ENCODE results near the gene XXYLT1.

Gene XXYLT1

GRCh38 chr3:195148549-195148948 lies 122.4 kb downstream of the XXYLT1 start:
- intact Hi-C loops (cut with DNase I; ENCODE audit: low total_unique reads), result no loop called here
- Histone ChIP-seq H3K27me3 (no peaks in the 10 kb centered on the region), H3K4me1 (peaks cover 0 to 22% (median 3%) of the 10 kb centered on the region in 4 donors), H3K36me3 (no peaks in the 10 kb centered on the region), H3K4me3 (no peak overlapping the region), H3K27ac (no peak overlapping the region), H3K9me3 (no peaks in the 10 kb centered on the region)
- no peak for TF ChIP-seq CTCF (IDR thresholded peaks at IDR 0.05)
- no peak for DNase-seq

- DNase-seq, result no peak
- no peak overlapping the region for H3K4me3 ChIP-seq
- intact Hi-C loops (cut with DNase I; ENCODE audit: low total_unique reads), result no loop called here
- H3K4me1 ChIP-seq, result peaks cover 0 to 13% (median under 1%) of the 10 kb centered on the region in 4 donors
- no peak for TF ChIP-seq CTCF (IDR thresholded peaks at IDR 0.05)
- no peaks in the 10 kb centered on the region for H3K36me3 ChIP-seq
- no peak overlapping the region for H3K27ac ChIP-seq
- no peaks in the 10 kb centered on the region for H3K27me3 ChIP-seq
- no peaks in the 10 kb centered on the region for H3K9me3 ChIP-seq
Observed at GRCh38 chr3:195147649-195148080, 123.3 kb downstream of the XXYLT1 start.

DNA sequence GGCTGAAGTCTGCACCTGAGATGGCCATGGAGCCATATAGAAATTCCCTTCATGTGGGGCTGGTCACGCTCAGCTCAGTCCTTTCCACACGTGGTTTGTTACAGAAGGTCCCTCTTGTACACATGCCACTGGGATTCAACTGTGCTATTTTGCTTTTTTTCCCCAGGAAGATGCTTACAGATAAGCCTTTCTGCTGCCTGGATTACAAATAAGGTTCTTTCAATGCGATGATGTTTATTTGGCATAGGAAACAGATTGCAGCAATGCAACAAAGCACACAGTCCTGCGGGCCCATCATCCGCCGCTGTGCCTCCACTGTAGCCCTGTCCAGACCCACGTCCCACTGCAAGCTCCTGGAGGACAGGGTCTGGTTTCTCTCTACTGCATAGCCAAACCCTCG lies 124.8 kb downstream of the XXYLT1 start:
- no peaks in the 10 kb centered on the region for H3K36me3 ChIP-seq
- TF ChIP-seq CTCF (IDR thresholded peaks at IDR 0.05), result no peak
- intact Hi-C loops (cut with DNase I; ENCODE audit: low total_unique reads), result no loop called here
- DNase-seq, result no peak
- H3K4me3 ChIP-seq, result no peak overlapping the region
- no peaks in the 10 kb centered on the region for H3K9me3 ChIP-seq
- no peak overlapping the region for H3K27ac ChIP-seq
- no peaks in the 10 kb centered on the region for H3K27me3 ChIP-seq
- peaks cover 0 to 9% (median 0%) of the 10 kb centered on the region in 4 donors for H3K4me1 ChIP-seq

- Histone ChIP-seq H3K9me3 (no peaks in the 10 kb centered on the region), H3K4me1 (peaks cover 0 to 5% (median 0%) of the 10 kb centered on the region in 4 donors), H3K4me3 (no peak overlapping the region), H3K27me3 (no peaks in the 10 kb centered on the region), H3K36me3 (no peaks in the 10 kb centered on the region), H3K27ac (no peak overlapping the region)
- intact Hi-C loops (cut with DNase I; ENCODE audit: low total_unique reads), result no loop called here
- TF ChIP-seq CTCF (IDR thresholded peaks at IDR 0.05), result no peak
- no peak for DNase-seq
Observed at GRCh38 chr3:195145579-195145978, 125.4 kb downstream of the XXYLT1 start.

DNA sequence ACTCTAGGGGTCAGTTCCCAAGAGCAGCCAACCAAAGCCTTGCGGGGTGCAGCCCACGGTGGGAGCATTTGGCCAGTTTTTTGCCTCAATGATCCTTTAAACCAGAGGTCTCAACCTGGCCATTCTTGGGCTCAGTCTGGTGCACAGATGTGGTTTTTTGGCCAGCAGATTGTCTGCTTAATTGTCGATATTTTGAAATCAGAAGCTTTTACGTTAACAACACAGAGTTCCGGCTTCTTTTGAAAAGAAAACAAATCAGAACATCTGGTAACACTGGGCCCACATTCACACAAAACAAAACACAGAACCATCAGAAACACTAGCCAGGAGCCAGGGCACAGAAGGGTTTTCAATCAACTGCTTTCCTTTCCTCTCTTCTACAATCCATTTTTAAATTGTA lies 127.7 kb downstream of the XXYLT1 start:
- DNase-seq, result no peak
- H3K27me3 ChIP-seq, result no peaks in the 10 kb centered on the region
- no peak overlapping the region for H3K4me3 ChIP-seq
- H3K9me3 ChIP-seq, result no peaks in the 10 kb centered on the region
- no peak for TF ChIP-seq CTCF (IDR thresholded peaks at IDR 0.05)
- H3K4me1 ChIP-seq, result no peaks in the 10 kb centered on the region
- intact Hi-C loops (cut with DNase I; ENCODE audit: low total_unique reads), result no loop called here
- no peak overlapping the region for H3K27ac ChIP-seq
- no peaks in the 10 kb centered on the region for H3K36me3 ChIP-seq

GRCh38 chr3:195142519-195142918 lies 128.4 kb downstream of the XXYLT1 start:
- Histone ChIP-seq H3K27ac (no peak overlapping the region), H3K9me3 (no peaks in the 10 kb centered on the region), H3K36me3 (no peaks in the 10 kb centered on the region), H3K4me3 (no peak overlapping the region), H3K27me3 (no peaks in the 10 kb centered on the region), H3K4me1 (no peaks in the 10 kb centered on the region)
- DNase-seq, result no peak
- intact Hi-C loops (cut with DNase I; ENCODE audit: low total_unique reads), result no loop called here
- no peak for TF ChIP-seq CTCF (IDR thresholded peaks at IDR 0.05)

Measured in tibial artery (tissue), 4 donors.